Neural crest cell (in vitro differentiated cells): Measurements from ENCODE around the gene RGR. TPM values are rescaled to one million over a fixed set of nuclear protein-coding genes. Genes with fewer than 3 reads are reported as not detected.
"Not testable (repeated sequence)": the region's sequence is repeated elsewhere in the genome, so short reads cannot be mapped to it uniquely, and the experiment has no call there.

Experiments
- DNase-seq: peaks from one replicate; pipeline ENCODE4 v3.0.0; 2021; ENCODE audit warnings: low read depth, mixed read lengths, low spot score
- H3K27ac Mint-ChIP-seq: one replicate; pipeline ENCODE4 v1.8.0; 2021; ENCODE audit warnings: mild to moderate bottlenecking, mixed read lengths; ENCODE audit not compliant: unreplicated experiment
- H3K27me3 Mint-ChIP-seq: 2 replicates; pipeline ENCODE4 v1.8.0; 2021; ENCODE audit warnings: low read depth, mild to moderate bottlenecking, mixed read lengths
- H3K36me3 Mint-ChIP-seq: 2 replicates; pipeline ENCODE4 v1.8.0; 2021; ENCODE audit warnings: low read depth, mild to moderate bottlenecking, mixed read lengths
- H3K4me1 Mint-ChIP-seq: 2 replicates; pipeline ENCODE4 v1.8.0; 2021; ENCODE audit warnings: mixed read lengths
- H3K4me3 Mint-ChIP-seq: one replicate; pipeline ENCODE4 v1.8.0; 2021; ENCODE audit warnings: mild to moderate bottlenecking, mixed read lengths
- H3K9me3 Mint-ChIP-seq: 2 replicates; pipeline ENCODE4 v1.8.0; 2021; ENCODE audit warnings: mixed read lengths
- CTCF ChIP-seq: fragments of 200-600 bp; sonication (generic); conservative IDR thresholded peaks from 2 replicates; pipeline ENCODE4 v1.5.0; 2021; ENCODE audit warnings: antibody characterized with exemption, mild to moderate bottlenecking
- total RNA-seq: library from RNA; stranded (reverse); gene quantifications from 2 replicates; pipeline ENCODE4 v1.2.1, GENCODE V29; 2021

Gene RGR
- total RNA-seq, 1 donor from 2014 or later = 0.23 TPM

GRCh38 chr10:84265418-84265817 lies 20.6 kb downstream of the RGR start:
- Mint-ChIP-seq H3K9me3 (no peaks in the 10 kb centered on the region), H3K4me1 (peaks cover 6% of the 10 kb centered on the region), H3K27ac (no peak overlapping the region), H3K4me3 (no peak overlapping the region), H3K36me3 (no peaks in the 10 kb centered on the region), H3K27me3 (peaks cover 24% of the 10 kb centered on the region)
- DNase-seq = no peak
- TF ChIP-seq CTCF = no peak

- H3K27ac Mint-ChIP-seq = no peak overlapping the region
- peak; percentile 63 for TF ChIP-seq CTCF
- peaks cover 24% of the 10 kb centered on the region for H3K27me3 Mint-ChIP-seq
- peak; percentile 42 for DNase-seq
- no peaks in the 10 kb centered on the region for H3K36me3 Mint-ChIP-seq
- no peaks in the 10 kb centered on the region for H3K9me3 Mint-ChIP-seq
- no peak overlapping the region for H3K4me3 Mint-ChIP-seq
- peaks cover 6% of the 10 kb centered on the region for H3K4me1 Mint-ChIP-seq
Measured at GRCh38 chr10:84267503-84268126, 22.8 kb downstream of the RGR start.

- peaks cover 6% of the 10 kb centered on the region for H3K4me1 Mint-ChIP-seq
- peaks cover 15% of the 10 kb centered on the region for H3K27me3 Mint-ChIP-seq
- no peak for DNase-seq
- H3K27ac Mint-ChIP-seq = no peak overlapping the region
- no peaks in the 10 kb centered on the region for H3K9me3 Mint-ChIP-seq
- no peak overlapping the region for H3K4me3 Mint-ChIP-seq
- no peaks in the 10 kb centered on the region for H3K36me3 Mint-ChIP-seq
- no peak for TF ChIP-seq CTCF
Measured at GRCh38 chr10:84269162-84269561, 24.3 kb downstream of the RGR start.

GRCh38 chr10:84269773-84270172 lies 24.9 kb downstream of the RGR start:
- H3K27me3 Mint-ChIP-seq = peaks cover 11% of the 10 kb centered on the region
- peaks cover 1% of the 10 kb centered on the region for H3K4me1 Mint-ChIP-seq
- H3K36me3 Mint-ChIP-seq = no peaks in the 10 kb centered on the region
- no peak overlapping the region for H3K27ac Mint-ChIP-seq
- no peak for DNase-seq
- H3K9me3 Mint-ChIP-seq = no peaks in the 10 kb centered on the region
- no peak overlapping the region for H3K4me3 Mint-ChIP-seq
- TF ChIP-seq CTCF = no peak

GRCh38 chr10:84270708-84271107 lies 25.9 kb downstream of the RGR start:
- Mint-ChIP-seq H3K9me3 (no peaks in the 10 kb centered on the region), H3K36me3 (no peaks in the 10 kb centered on the region), H3K27me3 (peaks cover 11% of the 10 kb centered on the region), H3K4me1 (no peaks in the 10 kb centered on the region), H3K27ac (no peak overlapping the region), H3K4me3 (no peak overlapping the region)
- no peak for TF ChIP-seq CTCF
- DNase-seq = no peak

GRCh38 chr10:84279876-84280475 lies 35.1 kb downstream of the RGR start:
- peak; percentile 26 for DNase-seq
- H3K36me3 Mint-ChIP-seq = peaks cover 14% of the 10 kb centered on the region
- H3K4me3 Mint-ChIP-seq = peak overlapping the region; percentile 92
- H3K9me3 Mint-ChIP-seq, H3K27me3 Mint-ChIP-seq: not testable (repeated sequence)
- H3K4me1 Mint-ChIP-seq = peaks cover 11% of the 10 kb centered on the region
- peak overlapping the region; percentile 93 for H3K27ac Mint-ChIP-seq
